Endothelial cell of umbilical vein (primary cell): ENCODE results near the gene TMEM127.

Experiments used
- POLR2A ChIP-seq: IDR thresholded peaks from 2 replicates; pipeline ENCODE4 v1.6.1; 2012; ENCODE audit warnings: low read depth, mild to moderate bottlenecking, control low read depth, low read length
- POLR2AphosphoS5 ChIP-seq: IDR thresholded peaks from 2 replicates; pipeline ENCODE4 v1.6.1; 2012; ENCODE audit warnings: low read depth, mild to moderate bottlenecking, control low read depth, low read length, moderate library complexity; ENCODE audit not compliant: insufficient read depth
- TF ChIP-seq, protein P1 (sequence below): IDR thresholded peaks from 2 replicates; pipeline ENCODE4 v1.6.1; 2011; ENCODE audit not compliant: insufficient read depth, insufficient read length
- TF ChIP-seq, protein P2 (sequence below), 2 donors: IDR thresholded peaks; 1 replicate in 1 of 2; 2 replicates in 1 of 2; pipeline ENCODE4 v1.5.1; 2011; ENCODE audit warnings: low read length in 2 of 2, mild to moderate bottlenecking in 2 of 2, moderate library complexity in 2 of 2, control low read depth in 1 of 2, inconsistent platforms in 1 of 2, low read depth in 1 of 2; ENCODE audit not compliant: insufficient read depth in 1 of 2; ENCODE audit errors: extremely low read depth in 1 of 2

DNA sequence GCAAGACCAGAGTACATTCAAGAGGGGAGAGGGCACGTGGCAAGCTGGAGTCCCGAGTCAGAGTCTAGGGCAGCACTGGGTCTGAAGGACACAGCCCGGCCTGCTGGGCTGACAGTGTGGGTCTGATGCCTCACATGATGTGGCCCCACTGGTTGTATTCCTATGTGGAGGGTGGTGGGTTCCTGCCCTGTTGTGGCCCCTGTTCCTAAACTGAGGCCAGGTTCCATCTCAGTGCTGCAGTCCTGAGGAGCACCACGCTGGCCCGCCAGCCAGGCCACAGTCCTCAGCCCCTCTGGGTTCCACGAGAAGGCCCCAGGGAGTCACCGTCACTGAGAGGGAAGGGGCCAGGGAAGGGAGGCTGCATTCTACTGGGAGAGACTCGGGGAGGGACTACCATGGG is 13.3 kb downstream of the TMEM127 start:
- TF ChIP-seq, protein P1, sequence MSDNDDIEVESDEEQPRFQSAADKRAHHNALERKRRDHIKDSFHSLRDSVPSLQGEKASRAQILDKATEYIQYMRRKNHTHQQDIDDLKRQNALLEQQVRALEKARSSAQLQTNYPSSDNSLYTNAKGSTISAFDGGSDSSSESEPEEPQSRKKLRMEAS = no peak
- TF ChIP-seq, protein P2, sequence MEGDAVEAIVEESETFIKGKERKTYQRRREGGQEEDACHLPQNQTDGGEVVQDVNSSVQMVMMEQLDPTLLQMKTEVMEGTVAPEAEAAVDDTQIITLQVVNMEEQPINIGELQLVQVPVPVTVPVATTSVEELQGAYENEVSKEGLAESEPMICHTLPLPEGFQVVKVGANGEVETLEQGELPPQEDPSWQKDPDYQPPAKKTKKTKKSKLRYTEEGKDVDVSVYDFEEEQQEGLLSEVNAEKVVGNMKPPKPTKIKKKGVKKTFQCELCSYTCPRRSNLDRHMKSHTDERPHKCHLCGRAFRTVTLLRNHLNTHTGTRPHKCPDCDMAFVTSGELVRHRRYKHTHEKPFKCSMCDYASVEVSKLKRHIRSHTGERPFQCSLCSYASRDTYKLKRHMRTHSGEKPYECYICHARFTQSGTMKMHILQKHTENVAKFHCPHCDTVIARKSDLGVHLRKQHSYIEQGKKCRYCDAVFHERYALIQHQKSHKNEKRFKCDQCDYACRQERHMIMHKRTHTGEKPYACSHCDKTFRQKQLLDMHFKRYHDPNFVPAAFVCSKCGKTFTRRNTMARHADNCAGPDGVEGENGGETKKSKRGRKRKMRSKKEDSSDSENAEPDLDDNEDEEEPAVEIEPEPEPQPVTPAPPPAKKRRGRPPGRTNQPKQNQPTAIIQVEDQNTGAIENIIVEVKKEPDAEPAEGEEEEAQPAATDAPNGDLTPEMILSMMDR (IDR thresholded peaks at IDR 0.05; ENCODE audit: extremely low read depth in 1 of 2, insufficient read depth in 1 of 2, low read depth in 1 of 2, low read length in 2 of 2) = no peak
- TF ChIP-seq POLR2A = no peak
- no peak for TF ChIP-seq POLR2AphosphoS5
